NCI-H526 treated with DMSO at 0.1 percent for 48 hours (cell line): ENCODE data around the gene KCMF1.

Source experiments
- DNase-seq: peaks from one replicate; lab custom pipeline; 2025; lab: John Stamatoyannopoulos, UW

Gene KCMF1

DNA sequence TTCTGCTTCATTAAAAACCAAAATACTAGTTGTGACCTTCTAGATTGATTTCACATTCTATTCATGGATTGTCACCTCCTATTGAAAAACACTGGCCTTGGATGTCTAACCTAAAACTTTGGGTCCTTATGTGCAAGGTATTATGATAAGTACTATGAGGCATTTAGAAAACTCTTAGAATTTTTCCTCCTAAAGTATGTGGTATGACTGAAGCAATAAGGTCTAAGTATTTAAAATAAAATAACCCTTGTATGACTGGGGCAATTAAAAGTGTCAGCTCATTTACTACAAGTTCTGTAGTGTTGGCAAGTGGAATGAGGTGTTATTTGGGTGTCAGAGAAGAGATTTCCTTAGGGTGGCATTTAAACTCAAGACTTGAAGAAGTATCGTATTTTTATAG, 15.1 kb downstream of the KCMF1 start:
- no peak for DNase-seq

DNA sequence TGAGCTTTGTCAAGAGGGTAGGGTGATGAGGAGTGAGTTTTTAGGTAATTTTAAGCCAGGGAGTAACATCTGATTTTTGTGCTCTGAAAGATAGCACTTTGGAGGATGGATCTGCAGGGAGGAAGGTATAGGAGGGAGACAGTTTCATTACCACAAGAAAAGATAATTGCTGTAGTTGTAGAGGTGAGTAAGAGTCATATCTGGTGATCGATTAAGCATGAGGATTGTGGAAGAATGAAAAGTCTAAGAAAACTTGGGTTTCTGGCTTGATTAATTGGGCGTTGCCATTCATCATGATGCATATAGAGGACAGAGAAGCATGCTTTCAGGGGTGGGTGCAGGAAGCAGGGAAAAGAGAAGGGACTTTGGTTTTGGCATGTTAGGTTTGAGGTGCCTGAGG, 18.5 kb downstream of the KCMF1 start:
- no peak for DNase-seq

DNA sequence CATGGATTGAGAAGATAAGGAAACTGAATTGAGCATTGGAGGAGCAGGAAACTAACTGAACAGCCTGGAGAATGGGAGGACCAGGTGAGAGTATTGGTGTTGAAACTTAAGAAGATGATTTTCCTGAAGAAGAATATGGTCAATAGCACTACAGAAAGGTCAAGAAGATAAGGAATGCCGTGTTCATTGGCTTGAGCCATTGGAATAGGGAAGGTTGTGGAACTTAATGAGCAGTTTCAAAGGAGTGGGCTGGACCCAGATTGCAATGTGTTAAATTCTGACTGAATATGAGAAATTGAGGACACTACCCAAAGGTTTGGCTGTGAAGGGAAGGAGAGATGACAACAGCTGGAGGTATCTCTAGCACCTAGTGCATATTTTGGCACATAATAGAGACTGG, 19.0 kb downstream of the KCMF1 start:
- DNase-seq = no peak

DNA sequence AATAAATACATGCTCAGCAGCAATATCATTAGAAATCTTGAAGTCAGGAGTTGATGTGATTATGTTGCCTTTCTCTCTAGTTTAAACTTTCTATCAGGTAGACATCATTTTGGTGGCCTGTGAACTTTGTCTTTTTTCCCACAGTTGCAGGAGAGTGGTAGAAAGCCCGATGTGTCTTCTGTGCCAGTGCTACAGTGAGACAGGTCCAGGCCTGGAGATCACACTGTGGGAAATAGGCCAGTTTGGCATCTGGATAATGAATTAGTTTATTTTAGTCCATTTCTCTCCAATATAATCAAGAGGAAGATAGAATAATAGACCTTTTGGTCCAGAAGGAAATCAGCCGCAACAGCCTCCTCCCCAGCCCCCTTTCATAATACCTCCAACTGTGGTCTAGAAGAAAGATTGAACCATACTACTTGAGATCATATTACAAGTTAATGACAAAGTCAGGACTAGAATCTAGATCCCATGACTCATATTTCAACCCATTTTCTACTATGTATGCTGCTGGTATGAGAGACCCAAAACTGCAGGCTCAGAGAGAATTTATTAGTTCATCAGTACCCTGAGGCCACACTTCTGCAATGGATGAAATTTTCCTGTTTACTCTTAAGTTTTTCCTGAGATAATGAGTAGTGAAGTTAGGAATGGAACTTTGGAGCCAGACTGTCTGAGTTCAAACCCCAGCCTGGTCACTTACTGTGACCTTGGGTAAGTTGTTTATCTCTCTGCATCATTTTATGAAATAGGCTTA, 20.6 kb downstream of the KCMF1 start:
- DNase-seq = no peak

DNA sequence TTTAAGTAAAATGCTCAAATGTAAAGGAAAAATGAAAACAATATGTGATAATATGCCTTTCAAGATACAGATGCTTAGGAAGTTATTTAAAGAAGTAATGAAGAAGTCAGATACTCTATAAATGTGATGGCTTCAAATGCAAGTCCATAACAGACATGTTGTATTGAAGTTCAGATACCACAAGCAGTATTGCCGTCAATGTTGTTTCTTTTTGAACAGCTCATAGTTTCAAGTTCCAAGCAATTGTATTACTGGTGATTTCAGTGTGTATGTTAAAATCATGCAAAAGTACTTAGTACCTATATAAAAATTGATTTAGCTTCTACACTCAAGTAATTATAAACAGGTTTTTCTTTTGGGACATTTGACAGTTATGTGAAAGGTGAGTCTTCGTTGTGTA, 24.9 kb downstream of the KCMF1 start:
- DNase-seq = no peak

DNA sequence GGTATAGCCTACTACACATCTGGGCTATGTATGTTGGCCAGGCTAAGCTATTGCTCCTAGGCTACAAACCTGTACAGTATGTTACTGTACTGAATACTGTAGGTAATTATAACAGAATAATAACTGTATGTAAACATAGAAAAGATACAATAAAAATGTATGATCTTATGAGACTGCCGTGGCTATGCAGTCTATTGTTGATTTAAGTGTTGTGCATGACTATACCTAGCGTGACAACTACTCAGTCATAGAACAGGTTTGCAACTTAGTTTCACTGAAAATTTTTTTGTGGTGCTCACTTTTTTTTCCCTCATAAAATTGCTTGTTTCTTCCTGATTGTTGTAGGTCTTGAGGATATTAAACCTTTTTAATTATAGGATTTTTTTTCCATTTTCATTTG, 25.9 kb downstream of the KCMF1 start:
- no peak for DNase-seq

DNA sequence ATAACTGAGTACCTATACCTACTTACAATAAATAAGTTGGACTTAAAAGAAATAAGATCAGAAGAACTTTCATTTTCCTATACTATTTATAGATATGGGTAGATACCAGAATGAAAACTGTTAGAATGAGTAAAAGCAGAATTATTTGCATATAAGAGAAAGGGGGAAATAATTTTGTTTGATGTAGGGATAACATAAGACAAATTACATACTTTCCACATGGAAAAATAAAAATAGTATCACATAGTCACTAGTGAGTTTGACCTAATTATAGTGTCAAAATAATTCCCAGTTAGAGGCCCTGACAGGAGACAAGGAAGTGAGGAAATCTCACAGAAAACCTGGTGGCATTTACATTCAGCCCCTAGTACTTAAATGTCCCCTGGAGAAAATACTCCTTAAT, 28.6 kb downstream of the KCMF1 start:
- no peak for DNase-seq

DNA sequence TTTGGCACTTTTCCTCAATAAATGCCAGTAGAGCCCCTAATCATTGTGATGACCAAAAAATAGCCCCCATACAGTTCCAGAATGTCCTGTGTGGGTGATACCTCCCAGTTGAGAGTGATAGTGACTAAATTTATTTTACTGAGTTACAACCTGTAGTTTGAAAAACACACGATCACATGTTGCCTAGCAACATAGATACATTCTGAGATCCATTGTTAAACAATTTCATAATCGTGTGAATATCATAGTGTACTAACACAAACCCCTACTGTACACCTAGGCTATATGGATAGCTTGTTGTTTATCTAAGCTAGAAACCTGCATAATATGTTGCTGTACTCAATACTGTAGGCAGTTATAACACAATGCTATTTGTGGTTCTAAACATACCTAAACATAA, 30.6 kb downstream of the KCMF1 start:
- no peak for DNase-seq

DNA sequence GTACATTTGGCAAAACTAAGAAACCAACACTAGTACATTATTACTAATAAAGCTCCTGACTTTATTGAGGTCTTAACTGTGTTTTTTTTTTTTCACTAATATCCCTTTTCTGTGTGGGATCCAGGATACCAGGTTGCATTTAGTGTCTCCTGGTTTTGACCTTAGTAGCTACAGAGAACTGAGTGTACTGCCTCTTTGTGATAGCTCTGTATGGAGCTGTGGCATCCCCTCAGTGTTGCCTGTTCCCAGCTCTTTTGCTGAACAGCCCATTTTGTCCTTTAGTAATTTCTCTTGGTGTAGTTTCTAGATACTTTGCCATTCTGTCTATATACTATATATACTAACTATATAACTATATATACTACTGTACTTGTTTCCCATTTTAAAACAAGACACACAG, 31.6 kb downstream of the KCMF1 start:
- DNase-seq = no peak

DNA sequence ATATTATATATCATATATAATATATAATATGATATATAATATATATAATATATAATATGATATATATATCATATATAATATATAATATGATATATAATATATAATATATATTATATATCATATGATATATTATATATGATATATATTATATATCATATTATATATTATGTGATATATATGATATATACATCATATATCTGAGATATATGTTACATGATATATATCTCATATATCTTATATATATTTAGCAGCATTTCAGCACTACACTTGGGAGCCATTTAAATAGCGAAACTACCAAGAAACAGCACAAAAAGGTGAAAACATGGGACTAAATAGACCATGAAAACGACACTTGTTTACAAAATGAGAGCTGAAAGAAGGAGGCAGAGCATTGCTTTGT, 37.3 kb downstream of the KCMF1 start:
- DNase-seq = no peak

DNA sequence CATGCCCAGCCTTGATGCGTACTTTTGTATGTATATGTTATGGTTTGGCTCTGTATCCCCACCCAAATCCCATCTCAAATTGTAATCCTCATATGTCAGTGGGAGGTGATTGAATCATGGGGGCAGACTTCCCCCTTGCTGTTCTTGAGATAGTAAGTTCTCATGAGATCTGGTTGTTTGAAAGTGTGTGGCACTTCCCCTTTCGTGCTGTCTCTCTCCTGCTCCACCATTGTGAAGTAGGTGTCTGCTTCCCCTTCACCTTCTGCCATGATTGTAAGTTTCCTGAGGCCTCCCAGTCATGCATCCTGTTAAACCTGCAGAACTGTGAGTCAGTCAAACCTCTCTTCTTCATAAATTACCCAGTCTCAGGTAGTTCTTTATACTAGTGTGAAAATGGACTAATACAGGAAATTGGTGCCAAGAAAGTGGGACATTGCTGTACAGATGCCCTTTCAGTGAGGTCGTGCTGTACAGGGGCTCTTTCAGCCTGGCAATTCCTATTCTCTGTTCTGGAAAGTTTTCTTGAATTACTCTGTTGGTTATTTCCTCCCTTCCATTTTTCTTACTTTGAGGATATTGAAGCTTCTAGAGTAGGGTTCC, 38.2 kb downstream of the KCMF1 start:
- DNase-seq = no peak

DNA sequence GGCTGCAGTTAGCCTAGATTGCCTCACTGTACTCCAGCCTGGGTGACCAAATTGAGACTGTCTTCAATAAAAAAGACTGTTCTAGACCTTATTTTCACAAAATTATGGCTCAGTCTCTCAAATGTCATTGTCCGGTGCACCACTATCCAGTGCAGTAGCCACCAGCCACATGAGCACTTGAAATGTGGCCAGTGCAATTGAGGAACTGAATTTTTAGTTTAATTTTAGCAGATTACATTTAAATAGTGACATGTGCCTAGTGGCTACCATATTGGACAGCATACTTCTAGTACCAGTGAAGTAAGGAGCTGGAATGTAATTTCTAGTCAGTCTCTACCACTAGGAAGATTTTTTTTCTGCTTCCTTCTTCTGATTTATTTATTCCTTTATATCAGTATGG, 39.4 kb downstream of the KCMF1 start:
- DNase-seq = no peak

DNA sequence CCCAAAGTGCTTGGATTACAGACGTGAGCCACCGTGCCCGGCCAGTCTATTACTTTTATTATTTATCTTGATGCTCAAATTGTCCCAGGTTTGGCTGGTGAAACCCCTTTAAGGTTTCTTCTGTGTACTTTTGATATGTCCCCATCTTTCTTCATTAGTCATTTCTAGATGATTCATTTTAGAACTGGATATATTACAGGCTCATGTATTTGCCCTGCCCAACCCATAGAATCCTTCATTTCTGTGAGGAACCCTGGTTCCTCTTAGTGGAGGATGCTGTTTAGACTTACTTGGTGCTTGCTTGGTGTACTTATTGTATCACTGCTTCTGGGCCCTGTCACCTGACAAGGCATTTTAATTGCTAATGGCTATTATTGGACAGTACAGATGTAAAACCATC, 40.1 kb downstream of the KCMF1 start:
- no peak for DNase-seq

DNA sequence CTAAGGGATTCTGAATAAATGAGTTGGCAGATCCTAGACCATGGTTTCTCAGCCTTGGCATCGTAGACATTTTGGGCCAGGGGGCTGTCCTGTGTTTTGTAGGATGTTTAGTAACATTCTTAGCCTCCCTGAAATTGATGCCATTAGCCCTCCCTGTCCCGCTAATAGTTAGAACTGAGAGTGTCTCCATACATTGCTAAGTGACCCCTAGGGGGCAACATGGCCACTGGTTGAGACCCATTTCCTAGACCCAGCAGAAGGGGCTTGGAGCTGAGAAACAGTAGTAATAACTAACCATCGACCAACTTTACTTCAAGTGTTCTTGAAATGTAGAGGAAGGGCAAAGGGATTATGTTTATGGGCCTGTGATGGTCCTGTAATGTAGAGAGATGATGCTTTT, 40.8 kb downstream of the KCMF1 start:
- no peak for DNase-seq

DNA sequence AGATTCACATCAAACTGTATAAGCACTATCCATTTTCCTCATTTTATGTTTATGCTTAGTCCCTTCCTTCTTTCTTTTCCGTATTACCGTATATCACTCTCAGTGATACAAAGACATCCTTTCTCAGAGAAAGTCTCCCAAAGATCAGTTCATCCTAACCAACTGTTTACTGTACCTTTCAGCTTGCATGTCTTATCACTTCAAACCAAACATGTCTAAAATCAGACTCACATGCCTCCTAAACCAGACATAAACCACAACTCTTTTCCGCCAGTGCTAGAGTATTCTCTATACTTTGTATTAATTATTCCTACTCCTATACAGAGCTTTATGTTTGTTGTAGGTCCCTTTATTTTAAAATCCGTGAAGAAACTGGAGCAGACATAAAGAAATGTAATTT, 41.5 kb downstream of the KCMF1 start:
- no peak for DNase-seq

DNA sequence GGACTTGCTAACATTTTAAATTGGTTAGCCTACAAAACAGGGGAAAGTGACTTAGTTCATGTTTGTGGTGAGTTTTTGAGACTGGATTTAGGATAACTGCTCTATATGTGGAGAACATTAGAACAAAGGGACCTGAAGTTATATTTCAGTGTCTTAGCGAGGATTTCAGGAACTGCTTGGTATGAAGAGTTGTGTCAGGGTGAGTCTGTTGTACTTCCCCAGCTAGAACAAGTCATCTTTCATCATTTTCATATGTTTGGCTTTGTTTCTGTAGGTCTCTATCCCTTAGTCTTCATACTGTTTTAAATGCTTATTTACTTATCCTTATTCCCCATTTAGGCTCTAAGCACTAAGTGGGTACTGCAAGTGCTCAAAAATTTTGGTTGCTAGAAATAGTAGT, 41.9 kb downstream of the KCMF1 start:
- DNase-seq = no peak

DNA sequence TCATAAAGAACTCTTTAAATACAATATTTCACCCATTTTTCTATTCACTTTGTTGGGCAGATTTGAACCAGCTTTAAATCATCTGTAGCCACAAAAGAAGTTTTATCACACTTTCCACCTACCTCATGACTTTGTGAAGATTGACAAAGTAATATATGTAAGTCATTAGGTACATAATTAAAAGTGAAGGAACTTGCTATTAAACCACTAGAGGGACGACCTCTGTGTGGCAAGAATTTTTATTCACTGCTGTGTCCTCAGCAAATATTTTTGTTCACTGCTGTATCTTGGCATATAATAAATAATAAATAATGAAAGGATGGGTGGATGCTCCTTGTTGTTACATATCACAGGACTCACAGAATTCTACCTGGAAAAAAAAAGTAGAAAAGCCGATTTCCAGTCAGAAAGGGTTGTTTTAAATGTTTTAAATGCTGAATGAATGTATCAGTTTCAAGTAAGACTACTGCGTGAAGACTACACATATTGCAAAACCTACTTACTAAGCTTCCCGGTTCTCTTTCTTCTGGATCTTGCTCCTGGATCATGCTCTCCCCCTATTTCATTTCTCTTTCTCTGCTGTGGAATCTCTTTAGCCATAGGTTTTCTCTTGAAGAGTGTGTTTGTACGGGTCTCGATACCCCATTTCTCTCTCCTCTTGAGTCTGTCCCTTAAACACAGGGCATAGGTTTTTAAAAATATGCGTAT, 44.8 kb downstream of the KCMF1 start:
- no peak for DNase-seq

DNA sequence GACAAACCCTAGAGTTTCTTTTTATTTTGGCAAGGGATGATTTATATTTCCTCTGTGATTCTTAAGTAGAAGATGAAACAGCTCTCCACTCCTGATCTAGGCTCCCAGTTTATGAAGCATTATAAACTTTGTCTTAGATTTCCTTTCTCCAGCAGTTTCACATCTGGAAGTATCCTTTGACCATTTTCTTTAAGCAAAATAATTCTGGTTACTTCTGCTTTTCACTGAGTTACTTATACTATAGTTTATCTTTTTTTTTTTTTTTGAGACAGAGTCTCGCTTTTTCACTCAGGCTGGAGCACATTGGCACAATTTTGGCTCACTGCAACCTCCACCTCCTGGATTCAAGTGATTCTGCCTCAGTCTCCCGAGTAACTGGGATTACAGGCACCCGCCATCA, 45.5 kb downstream of the KCMF1 start:
- DNase-seq = no peak

DNA sequence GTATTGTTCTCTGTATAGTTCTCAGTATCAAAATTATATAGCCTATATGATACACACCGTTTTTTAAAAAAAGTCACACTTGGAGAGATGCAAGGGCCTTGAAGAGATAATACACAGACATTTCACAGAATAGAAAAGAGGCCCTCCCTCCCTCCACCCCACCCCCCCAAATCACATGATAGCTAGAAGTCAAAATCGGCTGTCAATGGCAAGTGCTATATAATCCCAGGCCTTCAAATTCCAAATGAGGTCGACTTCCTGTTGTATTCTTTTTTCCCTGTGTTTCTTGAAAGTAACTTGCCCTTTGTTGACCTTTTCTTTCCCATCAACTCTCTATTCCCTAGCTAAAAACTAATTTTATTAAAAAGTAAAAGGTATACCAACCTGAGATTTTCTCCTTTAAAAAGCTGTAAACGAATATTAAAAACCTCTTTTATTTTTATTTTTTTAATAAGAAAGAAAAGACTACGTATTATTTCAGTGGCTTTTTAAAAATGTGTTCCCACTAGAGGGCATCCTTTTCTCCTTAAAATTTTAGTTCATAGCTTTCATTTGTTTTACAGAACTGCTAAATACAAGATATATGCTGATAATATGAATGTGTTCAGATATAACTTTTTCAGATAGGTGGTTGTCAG, 46.6 kb downstream of the KCMF1 start:
- DNase-seq = no peak

DNA sequence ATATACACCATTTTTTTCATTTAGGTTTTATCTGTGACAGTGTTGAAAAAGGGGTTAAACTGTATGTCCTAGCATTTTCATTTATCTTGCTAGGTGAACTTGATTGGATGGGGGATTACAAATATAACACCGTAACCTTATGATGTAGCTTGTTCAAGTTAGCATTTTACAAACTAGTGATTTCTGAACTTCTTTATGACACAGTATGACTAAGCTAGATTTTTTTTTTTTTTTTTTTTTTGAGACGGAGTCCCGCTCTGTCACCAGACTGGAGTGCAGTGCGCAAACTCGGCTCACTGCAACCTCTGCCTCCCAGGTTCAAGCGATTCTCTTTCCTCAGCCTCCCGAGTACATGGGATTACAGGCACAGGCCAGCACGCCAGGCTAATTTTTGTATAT, 47.1 kb downstream of the KCMF1 start:
- DNase-seq = no peak

DNA sequence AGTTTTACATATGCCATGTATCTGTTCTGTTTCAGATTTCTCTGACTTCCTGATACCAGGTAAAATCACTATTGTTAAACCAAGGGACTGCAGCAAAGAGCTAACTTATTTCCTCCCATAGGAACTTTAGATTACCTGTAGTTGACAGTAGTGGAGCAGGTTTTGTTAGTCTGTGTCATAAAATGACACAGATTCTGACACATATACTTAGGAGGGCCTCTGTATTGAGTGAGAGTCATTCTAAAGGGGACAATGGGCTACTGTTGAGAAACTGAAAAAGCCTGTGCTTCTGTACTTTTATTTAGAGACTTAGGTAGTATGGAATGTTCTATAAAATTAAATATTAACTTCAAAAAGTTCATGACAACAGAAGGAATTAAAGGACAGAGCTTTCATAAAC, 48.2 kb downstream of the KCMF1 start:
- DNase-seq = no peak

DNA sequence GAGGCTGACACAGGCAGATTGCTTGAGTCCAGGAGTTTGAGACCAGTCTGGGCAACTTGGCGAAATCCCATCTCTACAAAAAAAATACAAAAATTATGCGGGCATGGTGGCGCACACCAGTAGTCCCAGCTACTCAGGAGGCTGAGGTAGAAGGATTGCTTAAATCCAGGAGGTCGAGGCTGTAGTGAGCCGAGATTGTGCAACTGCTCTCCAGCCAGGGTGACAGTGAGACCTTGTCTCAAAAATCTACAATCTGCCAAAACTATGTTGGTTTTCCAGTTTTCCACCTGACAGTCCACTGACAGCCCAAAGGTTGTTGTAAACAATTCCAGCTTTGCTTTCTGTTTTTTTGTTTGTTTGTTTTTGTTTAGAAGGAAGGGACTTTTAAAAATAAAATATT, 51.3 kb downstream of the KCMF1 start:
- DNase-seq = no peak
